IMR-90 (cell line): Measurements from ENCODE around the gene SCGB3A2.
"Not testable (repeated sequence)": the region's sequence is repeated elsewhere in the genome, so short reads cannot be mapped to it uniquely, and the experiment has no call there.

Experiments
- BHLHE40 ChIP-seq: fragments of 150-350 bp; IDR thresholded peaks from 2 replicates; pipeline ENCODE4 v1.6.1; 2016; ENCODE audit warnings: mild to moderate bottlenecking, low read depth, low read length
- MAZ ChIP-seq: IDR thresholded peaks from 2 replicates; pipeline ENCODE4 v1.6.1; 2012; ENCODE audit warnings: low read depth, mild to moderate bottlenecking, low read length, improper control_type of control experiment, moderate library complexity, borderline replicate concordance
- POLR2A ChIP-seq: IDR thresholded peaks from 2 replicates; pipeline ENCODE4 v1.6.1; 2012; ENCODE audit warnings: mild to moderate bottlenecking, low read depth, low read length
- RAD21 ChIP-seq: IDR thresholded peaks from 2 replicates; pipeline ENCODE4 v1.6.1; 2012; ENCODE audit warnings: low read length, improper control_type of control experiment
- RFX5 ChIP-seq: IDR thresholded peaks from 2 replicates; pipeline ENCODE4 v1.8.0; 2012; ENCODE audit warnings: low read depth, mild to moderate bottlenecking, low read length, moderate library complexity
- TF ChIP-seq, protein P1 (sequence below): conservative IDR thresholded peaks from 2 replicates; pipeline ENCODE4 v1.5.1; 2012; ENCODE audit warnings: mild to moderate bottlenecking, low read depth, low read length, improper control_type of control experiment
- TF ChIP-seq, protein P2 (sequence below): fragments of 150-350 bp; IDR thresholded peaks from 2 replicates; pipeline ENCODE4 v1.6.1; 2017; ENCODE audit warnings: mild to moderate bottlenecking, antibody characterized with exemption, low read length, low read depth
- TF ChIP-seq, protein P3 (sequence below): fragments of 150-350 bp; IDR thresholded peaks from 2 replicates; pipeline ENCODE4 v1.6.1; 2016; ENCODE audit warnings: low read depth, mild to moderate bottlenecking, low read length, moderate library complexity, borderline replicate concordance

DNA sequence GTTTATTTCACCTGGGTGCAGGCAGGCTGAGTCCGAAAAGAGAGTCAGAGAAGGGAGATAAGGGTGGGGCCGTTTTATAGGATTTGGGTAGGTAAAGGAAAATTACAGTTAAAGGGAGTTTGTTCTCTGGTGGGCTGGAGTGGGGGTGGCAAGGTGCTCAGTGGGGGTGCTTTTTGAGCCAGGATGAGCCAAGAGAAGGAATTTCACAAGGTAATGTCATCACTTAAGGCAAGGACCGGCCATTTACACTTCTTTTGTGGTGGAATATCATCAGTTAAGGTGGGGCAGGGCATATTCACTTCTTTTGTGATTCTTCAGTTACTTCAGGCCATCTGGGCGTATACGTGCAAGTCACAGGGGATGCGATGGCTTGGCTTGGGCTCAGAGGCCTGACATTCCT, 8.6 kb upstream of the SCGB3A2 start:
- TF ChIP-seq, protein P1, sequence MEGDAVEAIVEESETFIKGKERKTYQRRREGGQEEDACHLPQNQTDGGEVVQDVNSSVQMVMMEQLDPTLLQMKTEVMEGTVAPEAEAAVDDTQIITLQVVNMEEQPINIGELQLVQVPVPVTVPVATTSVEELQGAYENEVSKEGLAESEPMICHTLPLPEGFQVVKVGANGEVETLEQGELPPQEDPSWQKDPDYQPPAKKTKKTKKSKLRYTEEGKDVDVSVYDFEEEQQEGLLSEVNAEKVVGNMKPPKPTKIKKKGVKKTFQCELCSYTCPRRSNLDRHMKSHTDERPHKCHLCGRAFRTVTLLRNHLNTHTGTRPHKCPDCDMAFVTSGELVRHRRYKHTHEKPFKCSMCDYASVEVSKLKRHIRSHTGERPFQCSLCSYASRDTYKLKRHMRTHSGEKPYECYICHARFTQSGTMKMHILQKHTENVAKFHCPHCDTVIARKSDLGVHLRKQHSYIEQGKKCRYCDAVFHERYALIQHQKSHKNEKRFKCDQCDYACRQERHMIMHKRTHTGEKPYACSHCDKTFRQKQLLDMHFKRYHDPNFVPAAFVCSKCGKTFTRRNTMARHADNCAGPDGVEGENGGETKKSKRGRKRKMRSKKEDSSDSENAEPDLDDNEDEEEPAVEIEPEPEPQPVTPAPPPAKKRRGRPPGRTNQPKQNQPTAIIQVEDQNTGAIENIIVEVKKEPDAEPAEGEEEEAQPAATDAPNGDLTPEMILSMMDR, result not testable (repeated sequence)
- TF ChIP-seq POLR2A, BHLHE40, RAD21, MAZ, RFX5: not testable (repeated sequence)
- TF ChIP-seq, protein P2, sequence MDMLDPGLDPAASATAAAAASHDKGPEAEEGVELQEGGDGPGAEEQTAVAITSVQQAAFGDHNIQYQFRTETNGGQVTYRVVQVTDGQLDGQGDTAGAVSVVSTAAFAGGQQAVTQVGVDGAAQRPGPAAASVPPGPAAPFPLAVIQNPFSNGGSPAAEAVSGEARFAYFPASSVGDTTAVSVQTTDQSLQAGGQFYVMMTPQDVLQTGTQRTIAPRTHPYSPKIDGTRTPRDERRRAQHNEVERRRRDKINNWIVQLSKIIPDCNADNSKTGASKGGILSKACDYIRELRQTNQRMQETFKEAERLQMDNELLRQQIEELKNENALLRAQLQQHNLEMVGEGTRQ, result not testable (repeated sequence)
- TF ChIP-seq, protein P3, sequence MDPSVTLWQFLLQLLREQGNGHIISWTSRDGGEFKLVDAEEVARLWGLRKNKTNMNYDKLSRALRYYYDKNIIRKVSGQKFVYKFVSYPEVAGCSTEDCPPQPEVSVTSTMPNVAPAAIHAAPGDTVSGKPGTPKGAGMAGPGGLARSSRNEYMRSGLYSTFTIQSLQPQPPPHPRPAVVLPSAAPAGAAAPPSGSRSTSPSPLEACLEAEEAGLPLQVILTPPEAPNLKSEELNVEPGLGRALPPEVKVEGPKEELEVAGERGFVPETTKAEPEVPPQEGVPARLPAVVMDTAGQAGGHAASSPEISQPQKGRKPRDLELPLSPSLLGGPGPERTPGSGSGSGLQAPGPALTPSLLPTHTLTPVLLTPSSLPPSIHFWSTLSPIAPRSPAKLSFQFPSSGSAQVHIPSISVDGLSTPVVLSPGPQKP, result not testable (repeated sequence)
